A549 (cell line): Measurements from ENCODE around the gene DRGX.

Source experiments
- CBX8 ChIP-seq: fragments of 200-600 bp; sonication (generic); IDR thresholded peaks from 2 replicates; pipeline ENCODE4 v1.6.1; 2016
- CEBPB ChIP-seq, 2 experiments: fragments of >200 bp in 1 of 2; sonication (Bioruptor Twin) in 1 of 2; formaldehyde crosslinking in 1 of 2; IDR thresholded peaks; 2 replicates each; pipeline ENCODE4 v1.6.1; 2012 to 2016
- CTCF ChIP-seq: fragments of >200 bp; sonication (Bioruptor Twin); formaldehyde crosslinking; IDR thresholded peaks from 3 replicates; pipeline ENCODE4 v1.5.1; 2016
- FOSL2 ChIP-seq, 2 experiments: fragments of 450-650 bp in 1 of 2; fragments of >200 bp in 1 of 2; sonication (Bioruptor Twin) in 1 of 2; formaldehyde crosslinking; IDR thresholded peaks; 2 replicates each; pipeline versions ENCODE4 v1.5.0 to v1.6.1; 2016 to 2020; ENCODE audit warnings: mild to moderate bottlenecking in 1 of 2, moderate library complexity in 1 of 2
- KDM5A ChIP-seq: fragments of 200-600 bp; sonication (generic); IDR thresholded peaks from 2 replicates; pipeline ENCODE4 v1.6.1; 2016; ENCODE audit warnings: antibody characterized with exemption, mild to moderate bottlenecking
- MAFK ChIP-seq: fragments of 450-650 bp; IDR thresholded peaks from 2 replicates; pipeline ENCODE4 v1.6.1; 2014; ENCODE audit not compliant: partially characterized antibody
- ZSCAN20 ChIP-seq: fragments of 250-450 bp; sonication (Bioruptor Pico); IDR thresholded peaks from 2 replicates; pipeline ENCODE4 v1.8.0; 2022; ENCODE audit warnings: mild to moderate bottlenecking, moderate library complexity

DNA sequence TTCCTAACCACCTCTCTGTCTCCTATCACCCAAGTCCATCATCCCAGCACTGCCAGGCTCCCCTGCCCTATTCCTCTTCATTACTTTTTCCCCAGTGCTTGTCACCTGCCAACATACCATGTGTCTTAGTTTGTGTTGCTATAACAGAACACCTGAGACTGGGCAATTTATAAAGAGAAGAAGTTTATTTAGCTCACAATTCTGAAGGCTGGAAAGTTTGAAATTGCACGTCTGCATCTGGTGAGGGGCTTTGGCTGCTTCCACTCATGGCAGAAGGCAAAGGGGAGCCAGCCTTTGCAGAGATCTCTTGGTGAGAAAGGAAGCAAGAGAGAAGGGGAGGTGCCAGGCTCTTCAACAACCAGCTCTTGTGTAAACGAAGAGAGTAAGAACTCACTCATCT lies 47.3 kb downstream of the DRGX start:
- TF ChIP-seq ZSCAN20 (CRISPR knock-in tag) (no peak), CTCF (no peak), CBX8 (no peak), CEBPB (IDR thresholded peaks at IDR 0.05) (no peak), KDM5A (no peak), MAFK (no peak), FOSL2 (IDR thresholded peaks at IDR 0.05) (no peak), FOSL2 (CRISPR knock-in tag; IDR thresholded peaks at IDR 0.05) (no peak)
